Activated CD4-positive, alpha-beta memory T cell treated with anti-CD3 and anti-CD28 coated beads for 36 hours (primary cell): Measurements from ENCODE around the gene LRIG1. TPM values are rescaled to one million over a fixed set of nuclear protein-coding genes. Genes with fewer than 3 reads are reported as not detected.

Experiments
- CTCF ChIA-PET: fragments of 350-600 bp; sonication (Branson Sonifier 250); formaldehyde crosslinking; loops from one replicate; lab custom pipeline; 2021; ENCODE audit warnings: antibody characterized with exemption, inconsistent platforms; lab: Charles Lee
- POLR2A ChIA-PET: fragments of 350-600 bp; sonication (Branson Sonifier 250); formaldehyde crosslinking; loops from one replicate; lab custom pipeline; 2021; ENCODE audit warnings: antibody characterized with exemption; lab: Charles Lee
- DNase-seq: peaks from one replicate; pipeline ENCODE4 v3.0.0-alpha.2; 2020
- H3K27ac Mint-ChIP-seq: one replicate; pipeline ENCODE4 v1.8.0; 2021; ENCODE audit warnings: mixed read lengths
- H3K27me3 Mint-ChIP-seq: one replicate; pipeline ENCODE4 v1.8.0; 2021; ENCODE audit warnings: mixed read lengths
- H3K36me3 Mint-ChIP-seq: one replicate; pipeline ENCODE4 v1.8.0; 2021; ENCODE audit warnings: mixed read lengths
- H3K4me1 Mint-ChIP-seq: one replicate; pipeline ENCODE4 v1.8.0; 2021; ENCODE audit warnings: low read depth, mixed read lengths
- H3K4me3 Mint-ChIP-seq: one replicate; pipeline ENCODE4 v1.8.0; 2021; ENCODE audit warnings: mild to moderate bottlenecking, mixed read lengths
- H3K9me3 Mint-ChIP-seq: one replicate; pipeline ENCODE4 v1.8.0; 2021; ENCODE audit warnings: mixed read lengths
- intact Hi-C: fragments of 100-400 bp; cut with micrococcal nuclease; formaldehyde crosslinking; loops from one replicate; pipeline ENCODE4 v1.15.1; 2023
- total RNA-seq, 2 experiments: library from RNA; stranded (reverse); gene quantifications; one replicate each; pipeline ENCODE4 v1.2.3, GENCODE V29; 2021

Gene LRIG1
- total RNA-seq, 2 experiments from 2014 or later, result 35.3 to 40.4 TPM

- Mint-ChIP-seq H3K4me3 (no peak overlapping the region), H3K4me1 (peaks cover 16% of the 10 kb centered on the region), H3K27ac (no peak overlapping the region), H3K27me3 (no peaks in the 10 kb centered on the region), H3K9me3 (peaks cover 9% of the 10 kb centered on the region), H3K36me3 (peaks cover 8% of the 10 kb centered on the region)
- intact Hi-C loops, result no loop called here
- ChIA-PET POLR2A (no interaction called here), CTCF (no interaction called here)
- no peak for DNase-seq
These were observed 23.0 kb downstream of the LRIG1 start for GRCh38 chr3:66477856-66478255.

- no peaks in the 10 kb centered on the region for H3K27me3 Mint-ChIP-seq
- DNase-seq, result no peak
- H3K9me3 Mint-ChIP-seq, result peaks cover 9% of the 10 kb centered on the region
- ChIA-PET CTCF (no interaction called here), POLR2A (no interaction called here)
- peaks cover 8% of the 10 kb centered on the region for H3K36me3 Mint-ChIP-seq
- H3K4me3 Mint-ChIP-seq, result no peak overlapping the region
- intact Hi-C loops, result no loop called here
- no peak overlapping the region for H3K27ac Mint-ChIP-seq
- peaks cover 23% of the 10 kb centered on the region for H3K4me1 Mint-ChIP-seq
These were observed 23.9 kb downstream of the LRIG1 start for GRCh38 chr3:66476852-66477381.

GRCh38 chr3:66475386-66476020 is 25.3 kb downstream of the LRIG1 start:
- no peak overlapping the region for H3K4me3 Mint-ChIP-seq
- no peaks in the 10 kb centered on the region for H3K27me3 Mint-ChIP-seq
- H3K4me1 Mint-ChIP-seq, result peaks cover 37% of the 10 kb centered on the region
- POLR2A ChIA-PET, result no interaction called here
- CTCF ChIA-PET, result interaction anchor here (0.6 kb wide), 1 partner anchor 221 kb away, joined by 4 read pairs; no protein-coding TSS in a partner anchor
- H3K9me3 Mint-ChIP-seq, result peaks cover 8% of the 10 kb centered on the region
- intact Hi-C loops, result no loop called here
- DNase-seq, result no peak
- peaks cover 6% of the 10 kb centered on the region for H3K36me3 Mint-ChIP-seq
- H3K27ac Mint-ChIP-seq, result no peak overlapping the region

- H3K4me1 Mint-ChIP-seq, result peaks cover 55% of the 10 kb centered on the region
These were observed 27.1 kb downstream of the LRIG1 start for GRCh38 chr3:66473692-66474091.

GRCh38 chr3:66473181-66473580 is 27.6 kb downstream of the LRIG1 start:
- no peaks in the 10 kb centered on the region for H3K9me3 Mint-ChIP-seq
- intact Hi-C loops, result loop anchor here (2.0 to 5.0 kb wide), 6 partner anchors 48 to 528 kb away; partner anchors contain the start of gene SLC25A26
- CTCF ChIA-PET, result interaction anchor here (0.9 to 1.5 kb wide), 3 partner anchors 10 to 66 kb away, joined by 3 to 5 read pairs (median 4); no protein-coding TSS in a partner anchor
- H3K36me3 Mint-ChIP-seq, result peaks cover 9% of the 10 kb centered on the region
- peaks cover 60% of the 10 kb centered on the region for H3K4me1 Mint-ChIP-seq
- POLR2A ChIA-PET, result interaction anchor here (0.8 to 3.8 kb wide), 6 partner anchors 8 to 170 kb away, joined by 3 to 19 read pairs (median 5); no protein-coding TSS in a partner anchor
- H3K27me3 Mint-ChIP-seq, result no peaks in the 10 kb centered on the region
- peak overlapping the region; percentile 93 for H3K27ac Mint-ChIP-seq
- peak overlapping the region; percentile 64 for H3K4me3 Mint-ChIP-seq
- DNase-seq, result no peak

More at GRCh38 chr3:66473692-66474091, 27.1 kb downstream of the LRIG1 start:
- intact Hi-C loops, result loop anchor here (2.0 to 5.0 kb wide), 6 partner anchors 49 to 527 kb away; partner anchors contain the start of gene SLC25A26
- CTCF ChIA-PET, result interaction anchor here (0.9 to 1.5 kb wide), 3 partner anchors 10 to 66 kb away, joined by 3 to 5 read pairs (median 4); no protein-coding TSS in a partner anchor
- Mint-ChIP-seq H3K4me3 (peak overlapping the region; percentile 64), H3K36me3 (peaks cover 6% of the 10 kb centered on the region), H3K27ac (peak overlapping the region; percentile 93), H3K27me3 (no peaks in the 10 kb centered on the region), H3K9me3 (no peaks in the 10 kb centered on the region)
- POLR2A ChIA-PET, result interaction anchor here (0.6 to 3.8 kb wide), 7 partner anchors 8 to 171 kb away, joined by 3 to 19 read pairs (median 5); no protein-coding TSS in a partner anchor
- DNase-seq, result peak; percentile 54

- DNase-seq, result peak; percentile 77
- H3K36me3 Mint-ChIP-seq, result peaks cover 11% of the 10 kb centered on the region
- ChIA-PET POLR2A (interaction anchor here (0.8 to 3.8 kb wide), 6 partner anchors 8 to 169 kb away, joined by 3 to 19 read pairs (median 6); no protein-coding TSS in a partner anchor), CTCF (interaction anchor here (0.9 to 1.5 kb wide), 4 partner anchors 8 to 65 kb away, joined by 3 to 5 read pairs (median 4); no protein-coding TSS in a partner anchor)
- peaks cover 67% of the 10 kb centered on the region for H3K4me1 Mint-ChIP-seq
- H3K27me3 Mint-ChIP-seq, result no peaks in the 10 kb centered on the region
- no peaks in the 10 kb centered on the region for H3K9me3 Mint-ChIP-seq
- peak overlapping the region; percentile 93 for H3K27ac Mint-ChIP-seq
- intact Hi-C loops, result loop anchor here (1.0 to 5.0 kb wide), 10 partner anchors 9 to 528 kb away; partner anchors contain the start of genes LRIG1 and SLC25A26
- H3K4me3 Mint-ChIP-seq, result peak overlapping the region; percentile 64
These were observed 28.3 kb downstream of the LRIG1 start for GRCh38 chr3:66472313-66473134.

GRCh38 chr3:66470956-66471686 is 29.7 kb downstream of the LRIG1 start:
- intact Hi-C loops, result loop anchor here (5.0 kb wide), 3 partner anchors 79 to 249 kb away; partner anchors contain the start of gene SLC25A26

GRCh38 chr3:66470285-66470684 is 30.5 kb downstream of the LRIG1 start:
- H3K4me1 Mint-ChIP-seq, result peaks cover 81% of the 10 kb centered on the region

More at GRCh38 chr3:66470956-66471686, 29.7 kb downstream of the LRIG1 start:
- Mint-ChIP-seq H3K9me3 (no peaks in the 10 kb centered on the region), H3K27ac (peak overlapping the region; percentile 93), H3K36me3 (peaks cover 13% of the 10 kb centered on the region), H3K4me3 (no peak overlapping the region), H3K4me1 (peaks cover 75% of the 10 kb centered on the region), H3K27me3 (no peaks in the 10 kb centered on the region)
- ChIA-PET CTCF (interaction anchor here (1.1 kb wide), 1 partner anchor 64 kb away, joined by 3 read pairs; no protein-coding TSS in a partner anchor), POLR2A (interaction anchor here (2.3 to 3.8 kb wide), 2 partner anchors 13 to 19 kb away, joined by 10 to 19 read pairs; no protein-coding TSS in a partner anchor)
- DNase-seq, result no peak

GRCh38 chr3:66469220-66469640 is 31.6 kb downstream of the LRIG1 start:
- POLR2A ChIA-PET, result interaction anchor here (0.6 to 2.2 kb wide), 8 partner anchors 12 to 230 kb away, joined by 3 to 19 read pairs (median 7); partner anchors contain the start of gene LRIG1
- H3K27ac Mint-ChIP-seq, result peak overlapping the region; percentile 86
- CTCF ChIA-PET, result interaction anchor here (0.7 to 2.1 kb wide), 8 partner anchors 11 to 347 kb away, joined by 3 to 11 read pairs (median 4); no protein-coding TSS in a partner anchor
- intact Hi-C loops, result loop anchor here (1.0 kb wide), 1 partner anchor 20 kb away; no protein-coding TSS in a partner anchor
- peaks cover 13% of the 10 kb centered on the region for H3K36me3 Mint-ChIP-seq
- no peaks in the 10 kb centered on the region for H3K9me3 Mint-ChIP-seq
- peak; percentile 46 for DNase-seq
- H3K27me3 Mint-ChIP-seq, result no peaks in the 10 kb centered on the region
- peaks cover 83% of the 10 kb centered on the region for H3K4me1 Mint-ChIP-seq
- peak overlapping the region; percentile 39 for H3K4me3 Mint-ChIP-seq

More at GRCh38 chr3:66470285-66470684, 30.5 kb downstream of the LRIG1 start:
- intact Hi-C loops, result loop anchor here (5.0 kb wide), 3 partner anchors 78 to 248 kb away; partner anchors contain the start of gene SLC25A26
- Mint-ChIP-seq H3K36me3 (peaks cover 13% of the 10 kb centered on the region), H3K27me3 (no peaks in the 10 kb centered on the region), H3K4me3 (no peak overlapping the region), H3K27ac (peak overlapping the region; percentile 12), H3K9me3 (no peaks in the 10 kb centered on the region)
- DNase-seq, result no peak
- POLR2A ChIA-PET, result interaction anchor here (2.1 to 2.2 kb wide), 2 partner anchors 30 to 231 kb away, joined by 6 to 19 read pairs; partner anchors contain the start of gene LRIG1
- CTCF ChIA-PET, result interaction anchor here (1.0 to 1.1 kb wide), 2 partner anchors 63 to 173 kb away, joined by 3 to 4 read pairs; no protein-coding TSS in a partner anchor

GRCh38 chr3:66467996-66468735 is 32.7 kb downstream of the LRIG1 start:
- Mint-ChIP-seq H3K27ac (no peak overlapping the region), H3K4me1 (peaks cover 83% of the 10 kb centered on the region), H3K4me3 (peak overlapping the region; percentile 39), H3K36me3 (peaks cover 13% of the 10 kb centered on the region), H3K9me3 (no peaks in the 10 kb centered on the region), H3K27me3 (no peaks in the 10 kb centered on the region)
- POLR2A ChIA-PET, result interaction anchor here (1.1 to 2.2 kb wide), 6 partner anchors 12 to 229 kb away, joined by 3 to 19 read pairs (median 6); partner anchors contain the start of gene LRIG1
- DNase-seq, result no peak
- CTCF ChIA-PET, result interaction anchor here (0.6 to 2.1 kb wide), 6 partner anchors 12 to 348 kb away, joined by 3 to 11 read pairs (median 4); no protein-coding TSS in a partner anchor
- intact Hi-C loops, result no loop called here
